CMK (cell line): ENCODE data around the gene PFDN2.

Experiments
- DNase-seq: peaks from one replicate; pipeline ENCODE4 v3.0.0-alpha.2; 2010; ENCODE audit warnings: low read depth

PFDN2 gene

GRCh38 chr1:161117759-161118581 lies at the start of gene PFDN2, which contains the start of gene NIT1:
Gene PFDN2, minus strand, starts transcription at chr1:161118037. Its CDS starts 11 bp downstream, at chr1:161118026.
Gene NIT1, plus strand, starts transcription at chr1:161118105. Its CDS starts 72 bp downstream, at chr1:161118177.
- DNase-seq = peak; percentile 62

- DNase-seq = no peak
Measured at GRCh38 chr1:161166669-161167548, 49.1 kb upstream of the PFDN2 start.

DNA sequence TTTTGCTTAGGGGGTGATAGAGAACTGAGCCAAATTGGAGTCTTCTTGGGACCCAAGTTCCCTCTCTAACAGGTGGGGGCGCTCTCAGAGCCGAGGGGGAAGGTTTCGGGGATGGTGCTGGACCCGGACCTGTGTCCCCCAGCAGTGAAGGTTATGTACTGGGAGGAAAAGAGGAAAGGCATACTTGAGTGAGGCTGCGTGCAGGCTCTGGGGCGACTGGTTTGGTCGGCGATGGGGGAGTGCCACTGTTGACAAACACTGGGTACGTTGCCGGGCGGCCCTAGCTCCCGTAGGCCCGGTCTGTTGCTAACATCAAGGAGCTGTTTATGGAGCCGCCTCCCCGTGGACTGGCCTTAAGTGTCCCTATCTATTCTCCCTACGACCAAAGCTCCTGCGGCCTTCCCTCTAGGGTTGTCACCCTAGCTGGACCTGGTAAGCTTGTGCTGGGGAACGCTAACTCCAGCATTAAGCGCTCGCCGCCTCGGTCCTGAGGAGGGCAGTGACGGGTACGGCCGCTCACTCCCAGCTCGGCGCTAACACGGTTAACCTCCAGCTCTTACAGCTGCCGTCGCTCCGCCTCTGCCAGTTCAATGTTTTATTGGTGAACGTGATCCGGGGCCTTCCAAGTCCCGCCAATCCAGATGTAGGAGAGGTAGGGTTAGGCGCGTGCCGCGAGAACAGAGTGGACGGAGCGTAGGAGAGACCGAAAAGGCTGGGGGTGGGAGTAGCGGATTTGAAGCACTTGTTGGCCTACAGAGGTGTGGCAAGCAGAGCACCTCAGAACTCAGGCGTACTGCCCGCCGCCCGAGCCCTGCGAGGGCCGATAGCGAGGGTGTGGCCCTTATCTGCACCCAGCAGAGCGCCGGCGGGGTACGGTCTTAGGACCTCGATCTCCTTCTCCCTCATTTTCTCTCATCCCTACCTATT lies 48.2 kb upstream of the PFDN2 start, which contains the start of gene PPOX:
Gene PPOX, plus strand, starts transcription at position 685 of the 927 bp plus-strand sequence. CDS start 422 bp downstream, outside the sequence.
- peak; percentile 96 for DNase-seq

DNA sequence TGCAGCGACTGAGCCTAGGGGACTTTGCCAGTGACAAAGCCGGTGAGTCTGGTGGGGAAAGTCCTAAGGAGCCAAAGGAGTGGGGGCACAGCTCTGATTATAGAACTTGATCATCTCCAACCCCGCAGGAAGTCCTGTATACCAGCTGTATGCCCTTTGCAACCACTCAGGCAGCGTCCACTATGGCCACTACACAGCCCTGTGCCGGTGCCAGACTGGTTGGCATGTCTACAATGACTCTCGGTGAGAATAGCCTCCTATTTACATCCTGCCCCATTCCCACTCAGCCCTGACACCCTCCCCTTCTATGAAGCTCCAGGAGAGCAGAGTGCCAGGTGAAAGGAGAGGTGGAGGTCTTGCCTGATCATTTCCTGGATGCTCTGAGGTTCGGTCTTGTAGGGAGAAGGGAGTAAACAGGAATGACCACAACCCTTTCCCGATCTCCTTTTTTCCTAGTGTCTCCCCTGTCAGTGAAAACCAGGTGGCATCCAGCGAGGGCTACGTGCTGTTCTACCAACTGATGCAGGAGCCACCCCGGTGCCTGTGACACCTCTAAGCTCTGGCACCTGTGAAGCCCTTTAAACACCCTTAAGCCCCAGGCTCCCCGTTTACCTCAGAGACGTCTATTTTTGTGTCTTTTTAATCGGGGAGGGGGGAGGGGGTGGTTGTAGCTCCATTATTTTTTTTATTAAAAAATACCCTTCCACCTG lies 47.2 kb upstream of the PFDN2 start:
- no peak for DNase-seq

- no peak for DNase-seq
Measured at GRCh38 chr1:161163793-161164192, 46.0 kb upstream of the PFDN2 start.

GRCh38 chr1:161162806-161163205 lies 45.0 kb upstream of the PFDN2 start:
- no peak for DNase-seq

- peak; percentile 56 for DNase-seq
Measured at GRCh38 chr1:161162052-161162451, 44.2 kb upstream of the PFDN2 start.

DNA sequence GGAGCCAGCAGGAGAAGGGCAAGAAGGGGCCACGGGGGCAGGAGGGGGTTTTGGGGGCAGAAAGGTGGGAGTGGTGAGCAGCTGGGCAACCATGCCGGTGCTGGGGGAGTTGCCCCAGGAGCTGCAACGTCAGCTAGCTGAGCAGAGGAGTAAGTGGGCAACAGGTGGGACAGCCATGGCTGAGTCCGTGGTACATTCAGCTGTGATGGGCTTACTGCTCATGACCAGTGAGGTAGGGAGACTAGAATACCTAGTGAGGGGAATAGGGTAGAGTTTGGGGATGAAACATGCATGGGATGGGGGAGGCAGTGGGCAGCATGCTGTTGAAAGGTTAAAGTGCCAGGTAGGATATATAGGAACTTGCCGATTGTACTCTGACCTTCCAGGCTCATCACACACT lies 43.8 kb upstream of the PFDN2 start:
- DNase-seq = no peak

DNA sequence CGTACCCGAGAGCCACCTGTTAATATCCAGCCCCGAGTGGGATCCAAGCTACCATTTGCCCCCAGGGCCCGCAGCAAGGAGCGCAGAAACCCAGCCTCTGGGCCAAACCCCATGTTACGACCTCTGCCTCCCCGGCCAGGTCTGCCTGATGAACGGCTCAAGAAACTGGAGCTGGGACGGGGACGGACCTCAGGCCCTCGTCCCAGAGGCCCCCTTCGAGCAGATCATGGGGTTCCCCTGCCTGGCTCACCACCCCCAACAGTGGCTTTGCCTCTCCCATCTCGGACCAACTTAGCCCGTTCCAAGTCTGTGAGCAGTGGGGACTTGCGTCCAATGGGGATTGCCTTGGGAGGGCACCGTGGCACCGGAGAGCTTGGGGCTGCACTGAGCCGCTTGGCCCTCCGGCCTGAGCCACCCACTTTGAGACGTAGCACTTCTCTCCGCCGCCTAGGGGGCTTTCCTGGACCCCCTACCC lies 42.9 kb upstream of the PFDN2 start:
- no peak for DNase-seq

DNA sequence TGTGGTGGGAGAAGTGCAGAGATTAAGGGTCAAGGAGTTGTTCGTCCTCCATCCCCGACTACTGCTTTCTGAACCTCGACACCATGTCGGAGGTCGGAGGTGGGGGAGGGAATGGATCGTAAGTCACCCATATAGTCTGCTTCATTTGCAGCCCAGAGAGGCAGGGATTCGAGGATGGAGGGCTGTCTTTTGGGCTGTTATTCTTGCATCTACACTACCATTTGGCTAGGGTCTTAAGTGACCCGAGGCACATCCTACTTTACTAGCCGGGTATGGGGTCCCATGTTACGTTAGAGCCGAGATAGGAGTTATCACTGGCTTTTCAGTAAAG lies 42.0 kb upstream of the PFDN2 start:
- DNase-seq = no peak

- peak; percentile 71 for DNase-seq
Measured at GRCh38 chr1:161159087-161159912, 41.5 kb upstream of the PFDN2 start, which contains the start of gene USP21. Gene USP21, plus strand, starts transcription at chr1:161159500. Its CDS starts 1,141 bp downstream, at chr1:161160641.

DNA sequence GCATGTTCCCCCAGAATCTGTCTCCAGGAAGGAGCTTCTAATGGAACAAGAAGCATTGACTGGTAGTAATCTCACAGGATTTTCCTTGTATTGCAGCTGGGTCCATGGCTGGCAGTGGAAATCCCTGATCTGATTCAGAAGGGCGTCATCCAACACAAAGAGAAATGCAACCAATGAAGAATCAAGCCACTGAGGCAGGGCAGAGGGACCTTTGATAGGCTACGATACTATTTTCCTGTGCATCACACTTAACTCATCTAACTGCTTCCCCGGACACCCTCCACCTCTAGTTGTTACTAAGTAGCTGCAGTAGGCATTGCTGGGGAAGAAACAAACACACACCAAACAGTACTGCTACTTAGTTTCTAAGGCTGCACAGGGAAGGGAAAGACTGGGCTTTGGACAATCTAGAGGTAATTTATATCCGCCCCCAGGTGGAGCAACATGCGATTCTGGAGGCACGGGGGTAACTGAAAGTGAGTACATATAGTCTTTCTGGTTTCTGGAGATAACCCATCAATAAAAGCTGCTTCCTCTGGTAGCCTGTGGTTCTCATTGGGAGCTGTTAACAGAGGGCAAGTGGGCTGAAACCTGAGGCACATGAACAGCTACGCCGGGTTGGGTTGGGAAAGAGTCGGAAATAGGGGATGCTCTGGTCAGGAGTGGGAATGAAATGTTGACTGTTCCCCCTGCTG lies 40.6 kb upstream of the PFDN2 start:
- DNase-seq = no peak

DNA sequence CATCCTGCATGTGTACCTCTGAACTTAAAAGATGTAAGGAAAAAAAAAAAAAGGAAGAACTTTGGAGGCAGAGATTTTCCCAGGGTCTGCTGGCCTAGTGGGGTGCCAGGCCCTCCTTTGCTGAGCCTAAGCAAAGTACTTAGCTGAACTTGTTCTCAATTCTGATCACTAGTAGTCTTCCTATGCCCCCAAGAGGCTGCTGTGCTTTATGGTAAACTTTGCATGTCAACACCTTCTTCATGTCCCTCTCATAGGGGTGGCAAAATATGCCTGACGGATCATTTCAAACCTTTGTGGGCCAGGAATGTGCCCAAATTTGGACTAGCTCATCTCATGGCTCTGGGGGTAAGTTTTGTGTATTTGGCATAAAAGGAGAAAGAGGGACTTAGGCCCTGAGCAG lies 40.0 kb upstream of the PFDN2 start:
- no peak for DNase-seq

GRCh38 chr1:161153682-161154337 lies 36.0 kb upstream of the PFDN2 start, which contains the start of gene UFC1:
Gene UFC1, plus strand, starts transcription at chr1:161153978. Its CDS starts 20 bp downstream, at chr1:161153998.
- DNase-seq = peak; percentile 62

DNA sequence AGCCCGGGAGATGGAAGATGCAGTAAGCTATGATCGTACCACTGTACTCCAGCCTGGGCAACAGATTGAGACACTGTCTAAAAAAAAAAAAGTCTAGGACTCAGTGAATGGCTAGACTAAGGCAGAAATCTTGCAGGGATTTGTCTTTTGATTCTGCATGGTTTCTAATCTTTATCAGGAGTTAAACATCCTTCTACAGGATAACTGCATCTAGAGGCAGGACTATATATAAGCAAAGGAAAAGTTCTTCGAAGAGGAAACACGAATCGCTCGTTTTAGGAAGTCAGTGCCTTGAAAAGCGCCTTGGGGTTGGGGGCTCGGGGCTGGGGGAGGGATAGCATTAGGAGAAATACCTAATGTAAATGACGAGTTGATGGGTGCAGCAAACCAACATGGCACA lies 35.3 kb upstream of the PFDN2 start:
- DNase-seq = no peak

GRCh38 chr1:161145832-161146231 lies 28.0 kb upstream of the PFDN2 start:
- DNase-seq = no peak

DNA sequence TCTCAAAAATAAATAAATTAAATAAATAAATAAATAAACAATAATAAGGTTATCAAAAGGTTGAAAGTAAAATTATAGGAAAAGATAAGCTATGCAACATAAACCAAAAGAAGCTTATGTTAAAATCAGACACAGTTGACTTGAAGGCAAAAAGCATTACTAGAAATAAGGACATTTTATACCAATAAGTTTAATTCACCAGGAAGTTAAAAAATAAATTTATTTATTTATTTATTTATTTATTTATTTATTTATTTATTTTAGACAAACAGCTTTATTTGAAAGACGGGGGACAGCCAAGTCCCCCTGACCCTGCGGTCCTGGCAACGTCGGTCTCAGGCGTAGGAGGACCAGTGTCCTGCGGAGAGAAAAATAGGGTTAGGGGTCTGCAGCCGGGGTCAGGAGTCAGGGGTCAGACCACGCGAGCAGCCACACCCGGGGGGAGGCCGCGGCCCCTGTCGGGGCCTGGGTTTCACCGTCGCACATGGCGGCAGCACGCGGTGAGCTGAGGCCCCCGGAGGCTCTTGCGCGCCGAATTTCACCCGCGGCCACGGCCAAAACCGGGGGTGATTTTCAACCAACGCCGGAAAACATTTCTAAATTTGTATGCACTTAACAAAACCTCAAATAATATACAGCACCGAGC lies 23.0 kb upstream of the PFDN2 start:
- DNase-seq = no peak

- no peak for DNase-seq
Measured at GRCh38 chr1:161139766-161140165, 21.9 kb upstream of the PFDN2 start.
